Thoracic aorta (tissue), 2 donors: Measurements from ENCODE around the gene THUMPD2. TPM values are rescaled to one million over a fixed set of nuclear protein-coding genes. Genes with fewer than 3 reads are reported as not detected.

Experiments
- ATAC-seq: fragments of 150-250 bp; one replicate; pipeline ENCODE4 v1.8.0; 2017; ENCODE audit warnings: low read depth; ENCODE audit not compliant: insufficient number of reproducible peaks, low FRiP score
- DNase-seq: peaks from one replicate; pipeline ENCODE4 v3.0.0-alpha.2; 2020; ENCODE audit warnings: low spot score
- H3K27ac ChIP-seq, 2 donors: fragments of 200-600 bp; sonication (generic); 1 replicate in 1 of 2; 2 replicates in 1 of 2; pipeline ENCODE4 v1.5.1; 2016; ENCODE audit warnings: mild to moderate bottlenecking in 2 of 2, moderate library complexity in 2 of 2
- H3K27me3 ChIP-seq: fragments of 200-600 bp; sonication (generic); replicated peaks from 2 replicates; pipeline ENCODE4 v1.6.0; 2016; ENCODE audit warnings: mild to moderate bottlenecking; ENCODE audit not compliant: insufficient read depth
- H3K36me3 ChIP-seq: fragments of 200-600 bp; sonication (generic); one replicate; pipeline ENCODE4 v1.5.1; 2016
- H3K4me1 ChIP-seq, 2 donors: fragments of 200-600 bp; sonication (generic); 1 replicate in 1 of 2; 2 replicates in 1 of 2; pipeline versions ENCODE4 v1.5.1 to v1.6.0; 2016; ENCODE audit warnings: low read depth in 2 of 2, mild to moderate bottlenecking in 1 of 2; ENCODE audit not compliant: control insufficient read depth in 1 of 2
- H3K4me3 ChIP-seq: fragments of 200-600 bp; sonication (generic); 2 replicates; pipeline ENCODE4 v1.5.1; 2016; ENCODE audit warnings: mild to moderate bottlenecking
- H3K9me3 ChIP-seq: fragments of 200-600 bp; sonication (generic); 2 replicates; pipeline ENCODE4 v1.5.1; 2016
- CTCF ChIP-seq: fragments of 200-600 bp; sonication (generic); IDR thresholded peaks from one replicate; pipeline ENCODE4 v1.5.1; 2019; ENCODE audit warnings: antibody characterized with exemption
- total RNA-seq, 2 donors: library from RNA; depleted of rRNA; stranded (reverse); fragments of >200 nt; gene quantifications; one replicate each; pipeline versions ENCODE4 v1.1.0 to v1.2.3, GENCODE V29; 2016

Gene THUMPD2
- total RNA-seq, 2 donors from 2014 or later = 29.1 to 32.0 TPM

GRCh38 chr2:39738936-39739335 is 40.1 kb downstream of the THUMPD2 start:
- H3K36me3 ChIP-seq = peaks cover 5% of the 10 kb centered on the region
- no peak for DNase-seq

GRCh38 chr2:39737661-39738060 is 41.4 kb downstream of the THUMPD2 start:
- Histone ChIP-seq H3K9me3 (no peaks in the 10 kb centered on the region), H3K27me3 (no peaks in the 10 kb centered on the region), H3K4me1 (peaks cover 10 to 56% of the 10 kb centered on the region in 2 donors), H3K27ac (peak overlapping the region; percentile 88 to 97), H3K36me3 (no peaks in the 10 kb centered on the region), H3K4me3 (peak overlapping the region; percentile 66)
- no peak for TF ChIP-seq CTCF
- ATAC-seq = peak; percentile 43
- DNase-seq = peak; percentile 56

More at GRCh38 chr2:39738936-39739335, 40.1 kb downstream of the THUMPD2 start:
- no peak for TF ChIP-seq CTCF
- Histone ChIP-seq H3K9me3 (no peaks in the 10 kb centered on the region), H3K27me3 (no peaks in the 10 kb centered on the region), H3K4me1 (peaks cover 10 to 43% of the 10 kb centered on the region in 2 donors), H3K27ac (peak overlapping the region; percentile 46 to 61), H3K4me3 (no peak overlapping the region)
- ATAC-seq = no peak

- Histone ChIP-seq H3K27ac (peak overlapping the region; percentile 88 to 97), H3K27me3 (no peaks in the 10 kb centered on the region), H3K36me3 (no peaks in the 10 kb centered on the region), H3K9me3 (no peaks in the 10 kb centered on the region), H3K4me3 (peak overlapping the region; percentile 66), H3K4me1 (peaks cover 10 to 66% of the 10 kb centered on the region in 2 donors)
- ATAC-seq (peak; percentile 45), DNase-seq (no peak)
- no peak for TF ChIP-seq CTCF
Observed at GRCh38 chr2:39736640-39737039, 42.4 kb downstream of the THUMPD2 start.

GRCh38 chr2:39735648-39736047 is 43.4 kb downstream of the THUMPD2 start:
- Histone ChIP-seq H3K27ac (peak overlapping the region; percentile 88 to 97), H3K36me3 (no peaks in the 10 kb centered on the region), H3K9me3 (no peaks in the 10 kb centered on the region), H3K4me1 (peaks cover 10 to 70% of the 10 kb centered on the region in 2 donors), H3K4me3 (peak overlapping the region; percentile 66), H3K27me3 (no peaks in the 10 kb centered on the region)
- ATAC-seq = peak; percentile 36
- no peak for DNase-seq
- TF ChIP-seq CTCF = no peak

GRCh38 chr2:39734445-39734844 is 44.6 kb downstream of the THUMPD2 start:
- ATAC-seq = no peak
- DNase-seq = no peak
- Histone ChIP-seq H3K4me3 (peak overlapping the region; percentile 66), H3K9me3 (no peaks in the 10 kb centered on the region), H3K36me3 (no peaks in the 10 kb centered on the region), H3K27me3 (no peaks in the 10 kb centered on the region), H3K4me1 (peaks cover 10 to 70% of the 10 kb centered on the region in 2 donors), H3K27ac (peak overlapping the region; percentile 88 to 97)
- TF ChIP-seq CTCF = no peak
